Measurements from ENCODE around the gene ACSM6.
A peak's percentile ranks its signal among the peaks of the same experiment; 100 is the strongest.
"Not testable (repeated sequence)": the region's sequence is repeated elsewhere in the genome, so short reads cannot be mapped to it uniquely, and the experiment has no call there.

The ACSM6 gene

DNA sequence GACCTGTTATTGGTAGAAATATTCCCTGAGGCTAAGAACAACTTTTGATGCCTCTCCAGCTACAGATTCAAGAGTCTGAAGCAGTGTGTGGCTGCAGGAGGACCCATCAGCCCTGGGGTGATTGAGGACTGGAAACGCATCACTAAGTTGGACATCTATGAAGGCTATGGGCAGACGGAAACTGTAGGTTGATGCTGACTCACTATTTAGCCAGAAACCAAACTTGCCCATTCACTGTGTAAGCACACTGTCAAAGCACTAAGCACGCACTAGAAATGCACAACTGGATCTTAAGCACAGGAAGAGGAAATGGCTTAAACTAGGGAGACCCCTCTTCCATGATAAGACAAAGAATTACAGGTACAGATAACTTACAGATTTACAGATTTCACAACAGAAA, 20.8 kb downstream of the ACSM6 start:
- no peak for DNase-seq (ENCODE audit: low read depth in 2 of 2)

DNA sequence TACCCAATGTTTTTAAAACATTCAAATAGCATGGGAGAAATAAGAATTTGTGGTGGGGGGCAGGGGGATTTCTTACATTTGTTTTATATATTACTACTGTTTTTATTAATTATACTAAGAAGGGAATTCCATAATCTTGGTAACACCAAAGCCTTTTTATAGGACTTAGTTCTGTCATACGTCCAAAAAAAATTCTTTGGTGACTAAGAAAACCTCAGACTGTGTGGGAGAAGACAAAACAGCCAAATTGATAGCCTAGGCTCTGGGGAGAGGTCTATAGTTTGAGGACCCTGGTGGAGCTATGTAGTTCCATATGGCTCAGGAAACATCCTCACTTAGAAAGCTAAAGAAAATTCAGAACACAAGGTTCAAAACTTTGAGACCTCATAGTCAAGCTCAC, 23.4 kb downstream of the ACSM6 start:
- DNase-seq (ENCODE audit: low read depth in 2 of 2), result no peak

GRCh38 chr10:95220539-95220938, 26.5 kb downstream of the ACSM6 start:
- no peak for DNase-seq (ENCODE audit: low read depth in 2 of 2)

DNA sequence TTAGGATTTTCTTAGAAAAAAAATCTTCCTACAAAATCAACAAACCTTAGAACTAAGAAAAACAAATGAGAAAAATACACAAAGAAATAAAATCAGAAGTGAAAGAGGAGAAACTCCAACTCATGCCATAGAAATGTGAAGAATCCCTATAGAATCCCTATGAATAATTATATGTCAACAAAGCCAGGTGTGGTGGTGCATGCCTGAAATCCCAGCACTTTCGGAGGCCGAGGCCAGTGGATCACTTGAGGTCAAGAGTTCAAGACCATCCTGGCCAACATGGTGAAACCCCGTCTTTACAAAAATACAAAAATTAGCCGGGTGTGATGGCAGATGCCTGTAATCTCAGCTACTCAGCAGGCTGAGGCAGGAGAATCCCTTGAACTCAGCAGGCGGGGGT, 27.1 kb downstream of the ACSM6 start:
- DNase-seq (ENCODE audit: low read depth in 2 of 2), result no peak

DNA sequence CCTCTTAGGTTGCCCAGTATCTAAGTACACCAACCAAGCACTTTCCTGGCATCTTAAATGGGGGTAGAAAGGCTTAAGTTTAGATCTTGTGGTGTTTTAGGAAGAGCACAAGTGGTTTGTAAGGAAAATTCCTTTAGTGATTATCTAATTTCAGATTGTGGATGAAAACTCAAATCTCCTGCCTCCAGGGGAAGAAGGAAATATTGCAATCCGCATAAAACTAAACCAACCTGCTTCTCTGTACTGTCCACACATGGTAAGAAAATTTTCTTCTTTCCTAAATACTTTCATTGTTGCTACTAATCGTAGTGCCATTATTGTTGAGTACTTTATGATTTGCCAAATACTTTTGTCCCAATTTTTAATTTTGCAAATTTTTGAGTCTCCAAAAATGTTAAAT, 31.1 kb downstream of the ACSM6 start:
- no peak for DNase-seq (ENCODE audit: low read depth in 2 of 2)

GRCh38 chr10:95228934-95229723, 35.1 kb downstream of the ACSM6 start:
- DNase-seq (ENCODE audit: low read depth in 2 of 2), result not testable (repeated sequence)

- no peak for DNase-seq (ENCODE audit: low read depth in 2 of 2)
These were observed 35.9 kb downstream of the ACSM6 start for GRCh38 chr10:95229724-95230627.

DNA sequence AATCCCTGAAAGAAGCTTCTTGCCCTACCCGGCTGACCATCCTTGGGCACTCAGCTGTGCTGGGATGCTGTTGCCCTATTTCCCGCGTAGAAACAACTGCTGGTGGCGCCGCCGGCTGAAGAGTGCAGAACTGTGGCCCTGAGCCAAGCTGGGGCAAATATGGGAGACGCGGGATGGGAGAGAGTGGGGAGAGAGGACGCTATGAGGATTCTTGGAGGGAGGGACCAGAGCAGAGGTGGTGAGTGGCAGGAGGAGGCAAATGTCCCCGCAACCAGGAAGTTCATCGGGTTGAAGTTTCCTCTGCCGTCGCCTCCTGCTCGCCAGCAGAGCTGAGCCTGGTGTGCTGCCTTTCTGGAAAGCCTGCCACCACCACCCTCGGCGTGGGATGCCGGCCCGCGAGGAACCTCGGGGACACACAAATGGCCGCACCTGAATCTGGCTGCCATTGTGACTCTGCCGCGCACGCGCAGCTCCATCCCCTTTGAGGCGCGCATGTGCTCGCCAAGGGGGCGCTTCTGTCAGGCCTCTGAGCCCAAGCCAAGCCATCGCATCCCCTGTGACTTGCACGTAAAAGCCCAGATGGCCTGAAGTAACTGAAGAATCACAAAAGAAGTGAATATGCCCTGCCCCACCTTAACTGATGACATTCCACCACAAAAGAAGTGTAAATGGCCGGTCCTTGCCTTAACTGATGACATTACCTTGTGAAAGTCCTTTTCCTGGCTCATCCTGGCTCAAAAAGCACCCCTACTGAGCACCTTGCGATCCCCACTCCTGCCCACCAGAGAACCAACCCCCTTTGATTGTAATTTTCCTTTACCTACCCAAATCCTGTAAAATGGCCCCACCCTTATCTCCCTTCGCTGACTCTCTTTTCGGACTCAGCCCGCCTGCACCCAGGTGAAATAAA, 36.9 kb downstream of the ACSM6 start:
- peak in 1 of 2 experiments; percentile 26 for DNase-seq (ENCODE audit: low read depth in 2 of 2)

DNA sequence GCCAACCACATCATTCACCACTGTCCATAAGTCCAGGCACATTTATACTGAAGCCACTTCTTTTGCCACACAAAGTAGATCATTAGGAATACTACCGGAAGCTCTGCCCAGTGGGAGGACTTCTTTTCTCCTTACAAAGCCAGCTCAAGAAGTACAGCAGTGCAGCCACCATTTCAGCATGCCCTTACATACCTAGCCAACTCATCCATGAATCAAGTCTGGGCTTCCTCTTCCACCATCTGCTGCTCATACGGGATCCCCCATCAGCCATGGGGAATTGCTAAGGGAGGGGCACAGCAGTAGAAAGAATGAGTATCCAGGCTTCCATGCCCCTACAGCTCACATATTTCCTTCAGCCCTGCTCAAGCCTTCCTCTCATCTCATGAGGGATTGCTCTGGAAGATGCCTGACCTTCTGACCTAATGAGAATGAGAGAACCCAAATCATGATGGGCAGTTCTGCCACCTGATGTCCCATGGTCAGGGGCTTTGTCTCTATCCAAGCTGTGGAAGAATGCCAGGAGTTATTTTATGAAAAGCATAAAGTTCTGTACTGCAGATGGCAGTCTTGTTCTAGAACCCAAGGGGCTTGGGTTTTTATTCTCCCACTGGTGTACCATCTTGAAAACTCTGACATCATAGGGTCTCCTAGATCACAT, 39.5 kb downstream of the ACSM6 start:
- no peak for DNase-seq (ENCODE audit: low read depth in 2 of 2)

DNA sequence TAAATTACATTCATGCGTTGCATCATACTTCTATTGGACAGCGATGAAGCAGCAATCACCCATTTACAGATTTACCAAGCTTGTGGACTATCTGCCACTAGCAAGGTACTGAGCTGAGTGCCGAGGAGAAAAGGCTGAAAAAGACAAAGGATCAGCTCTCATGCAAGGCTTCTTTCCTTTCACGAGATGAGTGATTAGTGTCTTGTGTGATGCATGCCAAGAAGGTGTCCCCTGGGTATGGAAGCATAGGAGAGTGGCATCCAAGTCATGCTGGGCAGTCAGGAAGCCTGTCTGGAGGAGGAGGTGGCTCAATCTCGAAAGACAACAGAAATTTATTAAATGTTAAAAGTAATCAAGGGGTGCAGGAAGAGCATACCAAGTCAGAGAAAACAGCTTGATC, 40.9 kb downstream of the ACSM6 start:
- DNase-seq (ENCODE audit: low read depth in 2 of 2), result no peak

GRCh38 chr10:95235676-95236067, 41.6 kb downstream of the ACSM6 start:
- DNase-seq (ENCODE audit: low read depth in 2 of 2), result no peak

GRCh38 chr10:95236068-95236903, 42.2 kb downstream of the ACSM6 start:
- DNase-seq (ENCODE audit: low read depth in 2 of 2), result no peak

DNA sequence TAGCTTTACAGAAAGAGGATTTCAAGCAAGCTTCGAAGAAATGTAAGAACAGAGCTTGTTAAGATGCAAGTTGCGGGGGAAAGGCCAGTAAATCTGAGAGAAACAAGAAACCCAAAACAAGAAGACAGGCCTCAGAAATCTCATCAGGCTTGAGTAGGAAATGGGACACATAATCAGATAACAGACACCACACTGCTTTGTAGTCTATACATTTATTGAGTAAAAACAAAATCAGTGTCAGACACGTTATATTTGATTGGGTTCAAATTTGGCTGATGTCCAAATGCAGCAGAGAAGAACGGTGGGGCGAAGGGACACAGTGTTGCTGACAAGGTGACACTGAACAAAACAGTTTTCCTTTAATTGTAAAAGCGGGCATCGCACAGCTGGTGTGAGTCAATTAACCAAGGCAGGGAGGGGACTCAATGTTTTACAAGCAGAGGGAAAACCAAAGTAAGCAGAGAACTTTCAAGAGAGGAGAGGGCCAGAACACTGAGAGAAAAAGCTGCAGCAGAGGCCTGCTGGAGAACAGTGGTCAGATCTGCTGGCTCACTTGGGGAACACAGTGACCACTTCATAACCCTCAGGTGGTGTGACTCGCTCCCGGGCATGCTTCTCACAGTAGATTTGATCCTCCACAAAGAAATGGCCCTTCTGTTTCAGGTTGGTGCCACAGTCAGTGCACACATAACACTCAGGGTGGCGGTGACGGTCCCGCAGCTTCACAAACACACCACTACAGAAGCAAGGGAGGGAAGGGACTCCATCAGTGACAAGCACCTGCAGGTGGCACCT, 43.5 kb downstream of the ACSM6 start:
- DNase-seq (ENCODE audit: low read depth in 2 of 2), result no peak

- DNase-seq (ENCODE audit: low read depth in 2 of 2), result not testable (repeated sequence)
These were observed 46.1 kb downstream of the ACSM6 start for GRCh38 chr10:95240096-95240495.

- DNase-seq (ENCODE audit: low read depth in 2 of 2), result no peak
These were observed 46.8 kb downstream of the ACSM6 start for GRCh38 chr10:95240811-95241210.

DNA sequence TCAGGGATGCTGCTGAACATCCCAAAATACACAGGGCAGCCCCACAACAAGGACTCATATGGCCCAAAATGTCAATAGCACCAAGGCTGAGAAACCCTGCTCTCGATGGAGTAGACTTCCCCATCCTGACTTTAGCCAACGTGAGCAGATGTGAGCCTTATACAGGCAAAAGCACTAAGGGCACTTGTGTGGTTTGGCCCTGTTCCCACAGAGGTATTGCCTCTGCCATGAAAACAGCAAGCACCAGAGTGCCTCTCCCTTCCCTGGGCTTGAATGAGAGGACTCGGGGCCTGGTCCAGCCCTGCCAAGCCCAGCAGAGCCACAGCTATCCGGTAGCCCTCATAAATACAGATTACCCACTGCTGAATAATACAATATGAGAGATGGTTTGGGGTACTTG, 47.5 kb downstream of the ACSM6 start:
- DNase-seq (ENCODE audit: low read depth in 2 of 2), result no peak

- DNase-seq (ENCODE audit: low read depth in 2 of 2), result no peak
These were observed 48.7 kb downstream of the ACSM6 start for GRCh38 chr10:95242581-95243317.

DNA sequence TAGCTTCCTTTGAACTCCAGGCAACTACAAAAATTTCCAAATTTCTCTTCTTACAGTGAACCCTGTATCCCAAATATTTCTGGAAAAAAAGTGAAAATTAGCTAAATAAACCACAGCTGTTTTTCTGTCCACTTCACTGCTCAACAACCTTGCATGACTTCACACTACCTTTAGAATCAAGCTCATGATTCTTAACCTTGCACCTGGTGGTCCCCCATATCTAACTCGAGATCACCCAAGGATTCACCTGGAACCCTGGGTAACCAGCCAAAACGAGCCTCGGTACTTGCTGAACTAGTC, 49.2 kb downstream of the ACSM6 start:
- no peak for DNase-seq (ENCODE audit: low read depth in 2 of 2)

GRCh38 chr10:95244152-95244551, 50.1 kb downstream of the ACSM6 start:
- DNase-seq (ENCODE audit: low read depth in 2 of 2), result no peak
